OCI-LY7 (cell line): Measurements from ENCODE around the gene C5orf52. TPM values are rescaled to one million over a fixed set of nuclear protein-coding genes. Genes with fewer than 3 reads are reported as not detected.

Experiments used
- BruUV-seq: library from RNA; stranded (reverse); fragments of 400-500 nt; replicated peaks from 2 replicates; lab custom pipeline; 2021; lab: Mats Ljungman, UMichigan
- CTCF ChIA-PET: fragments of 300-600 bp; sonication (Branson Sonifier 250); formaldehyde crosslinking; loops from one replicate; lab custom pipeline; 2022; ENCODE audit warnings: antibody characterized with exemption; ENCODE audit not compliant: unreplicated experiment; lab: Charles Lee
- POLR2A ChIA-PET: fragments of 300-600 bp; sonication (Branson Sonifier 250); formaldehyde crosslinking; loops from one replicate; lab custom pipeline; 2022; ENCODE audit warnings: antibody characterized with exemption; lab: Charles Lee
- DNase-seq: peaks from one replicate; pipeline ENCODE4 v3.0.0-alpha.2; 2015; ENCODE audit warnings: low spot score
- H2AFZ ChIP-seq: fragments of 200-600 bp; sonication (generic), shearing (Covaris generic); 2 replicates; pipeline ENCODE4 v1.6.1; 2014; ENCODE audit warnings: mild to moderate bottlenecking, antibody characterized with exemption, low read length, moderate library complexity
- H3K27ac ChIP-seq: fragments of 200-600 bp; sonication (generic); 2 replicates; pipeline ENCODE4 v1.5.1; 2014; ENCODE audit warnings: mixed run types, low read depth, mild to moderate bottlenecking, moderate library complexity, low read length, inconsistent platforms; ENCODE audit not compliant: poor library complexity, severe bottlenecking
- H3K36me3 ChIP-seq: fragments of 200-600 bp; sonication (generic); 2 replicates; pipeline ENCODE4 v1.6.1; 2014; ENCODE audit warnings: mild to moderate bottlenecking, antibody characterized with exemption, low read length, moderate library complexity, mixed read lengths; ENCODE audit not compliant: insufficient read depth
- H3K4me1 ChIP-seq: fragments of 200-600 bp; sonication (generic); 2 replicates; pipeline ENCODE4 v1.5.1; 2014; ENCODE audit warnings: mild to moderate bottlenecking, low read length; ENCODE audit not compliant: insufficient read depth, poor library complexity, severe bottlenecking
- H3K4me2 ChIP-seq: fragments of 200-600 bp; sonication (generic); 2 replicates; pipeline ENCODE4 v1.6.1; 2014; ENCODE audit warnings: mild to moderate bottlenecking, low read length
- H3K4me3 ChIP-seq: fragments of 200-600 bp; sonication (generic); 2 replicates; pipeline ENCODE4 v1.5.1; 2014; ENCODE audit warnings: mild to moderate bottlenecking, low read depth, low read length; ENCODE audit not compliant: poor library complexity, severe bottlenecking
- H3K79me2 ChIP-seq: fragments of 200-600 bp; sonication (generic); 2 replicates; pipeline ENCODE4 v1.6.1; 2016; ENCODE audit warnings: low read depth, mild to moderate bottlenecking, low read length, moderate library complexity, mixed read lengths; ENCODE audit not compliant: insufficient read depth
- H3K9me2 ChIP-seq: fragments of 200-600 bp; sonication (generic); 2 replicates; pipeline ENCODE4 v1.6.1; 2016; ENCODE audit warnings: mild to moderate bottlenecking, low read length, mixed read lengths; ENCODE audit not compliant: insufficient read depth
- H3K9me3 ChIP-seq: fragments of 200-600 bp; sonication (generic); 2 replicates; pipeline ENCODE4 v1.6.1; 2014; ENCODE audit warnings: mild to moderate bottlenecking, mixed run types, low read length, mixed read lengths
- H4K20me1 ChIP-seq: fragments of 200-600 bp; sonication (generic); 2 replicates; pipeline ENCODE4 v1.6.1; 2014; ENCODE audit warnings: mild to moderate bottlenecking, antibody characterized with exemption, low read length, moderate library complexity, mixed read lengths; ENCODE audit not compliant: insufficient read depth
- CTCF ChIP-seq: fragments of 200-600 bp; sonication (generic); conservative IDR thresholded peaks from 2 replicates; pipeline ENCODE4 v1.5.1; 2014; ENCODE audit warnings: mild to moderate bottlenecking, antibody characterized with exemption, low read length, moderate library complexity, mixed read lengths
- EZH2phosphoT487 ChIP-seq: fragments of 200-600 bp; sonication (generic); IDR thresholded peaks from 2 replicates; pipeline ENCODE4 v1.6.1; 2018; ENCODE audit warnings: low read depth, borderline replicate concordance, mild to moderate bottlenecking, mixed run types, antibody characterized with exemption, low read length, moderate library complexity, mixed read lengths
- intact Hi-C: fragments of 100-400 bp; cut with micrococcal nuclease; formaldehyde crosslinking; loops from one replicate; pipeline ENCODE4 v1.10.0; 2022; ENCODE audit not compliant: unreplicated experiment
- total RNA-seq, 2 experiments: library from RNA; depleted of rRNA in 1 of 2; stranded (reverse); fragments of >200 nt in 1 of 2; shearing (Covaris generic) in 1 of 2; gene quantifications; 2 replicates each; pipeline ENCODE4 v1.2.3, GENCODE V29; 2014 to 2022

C5orf52 gene
- total RNA-seq, 2 experiments from 2014 or later, result not detected

GRCh38 chr5:157668356-157668755 is 3.0 kb upstream of the C5orf52 start:
- Histone ChIP-seq H3K9me2 (no peaks in the 10 kb centered on the region), H3K27ac (no peak overlapping the region), H3K9me3 (no peaks in the 10 kb centered on the region), H3K4me3 (no peak overlapping the region), H3K4me2 (no peak overlapping the region), H2AFZ (no peak overlapping the region), H3K36me3 (no peaks in the 10 kb centered on the region), H3K4me1 (peaks cover 9% of the 10 kb centered on the region), H3K79me2 (no peaks in the 10 kb centered on the region), H4K20me1 (no peaks in the 10 kb centered on the region)
- POLR2A ChIA-PET, result interaction anchor here (1.0 kb wide), 1 partner anchor 75 kb away, joined by 3 read pairs; no protein-coding TSS in a partner anchor
- DNase-seq, result no peak
- CTCF ChIA-PET, result interaction anchor here (1.7 kb wide), 1 partner anchor 75 kb away, joined by 4 read pairs; the partner anchor contains the start of gene LSM11
- intact Hi-C loops, result no loop called here
- TF ChIP-seq CTCF, result no peak
- TF ChIP-seq EZH2phosphoT487, result no peak
- no TSS peak for BruUV-seq

DNA sequence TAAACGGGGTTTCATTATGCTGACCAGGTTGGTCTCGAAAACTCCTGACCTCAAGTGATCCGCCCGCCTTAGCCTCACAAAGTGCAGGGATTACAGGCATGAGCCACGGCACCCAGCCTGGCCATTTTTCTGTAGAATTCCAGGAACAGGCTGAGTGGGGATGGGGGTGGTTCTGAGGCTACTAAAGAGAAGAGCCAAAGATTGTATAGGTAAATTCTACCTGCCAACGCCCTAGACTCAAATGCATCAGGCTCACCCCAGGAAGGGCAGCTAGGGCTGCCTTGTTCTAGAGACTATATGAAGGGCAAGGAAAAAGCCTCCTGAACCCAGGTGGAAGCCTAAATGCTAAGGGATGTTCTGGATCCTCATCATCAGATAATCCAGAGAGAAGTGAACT is 1.6 kb upstream of the C5orf52 start:
- no peaks in the 10 kb centered on the region for H3K36me3 ChIP-seq
- no peak overlapping the region for H3K4me2 ChIP-seq
- intact Hi-C loops, result loop anchor here (1.0 kb wide), 1 partner anchor 74 kb away; the partner anchor contains the start of gene LSM11
- no peaks in the 10 kb centered on the region for H3K79me2 ChIP-seq
- no peaks in the 10 kb centered on the region for H4K20me1 ChIP-seq
- no TSS peak for BruUV-seq
- CTCF ChIA-PET, result no interaction called here
- H3K27ac ChIP-seq, result no peak overlapping the region
- no peak overlapping the region for H3K4me3 ChIP-seq
- no peak for TF ChIP-seq CTCF
- no peak for TF ChIP-seq EZH2phosphoT487
- POLR2A ChIA-PET, result interaction anchor here (1.0 kb wide), 1 partner anchor 8 kb away, joined by 4 read pairs; no protein-coding TSS in a partner anchor
- H2AFZ ChIP-seq, result no peak overlapping the region
- no peak for DNase-seq
- peaks cover 9% of the 10 kb centered on the region for H3K4me1 ChIP-seq
- H3K9me2 ChIP-seq, result no peaks in the 10 kb centered on the region
- no peaks in the 10 kb centered on the region for H3K9me3 ChIP-seq

DNA sequence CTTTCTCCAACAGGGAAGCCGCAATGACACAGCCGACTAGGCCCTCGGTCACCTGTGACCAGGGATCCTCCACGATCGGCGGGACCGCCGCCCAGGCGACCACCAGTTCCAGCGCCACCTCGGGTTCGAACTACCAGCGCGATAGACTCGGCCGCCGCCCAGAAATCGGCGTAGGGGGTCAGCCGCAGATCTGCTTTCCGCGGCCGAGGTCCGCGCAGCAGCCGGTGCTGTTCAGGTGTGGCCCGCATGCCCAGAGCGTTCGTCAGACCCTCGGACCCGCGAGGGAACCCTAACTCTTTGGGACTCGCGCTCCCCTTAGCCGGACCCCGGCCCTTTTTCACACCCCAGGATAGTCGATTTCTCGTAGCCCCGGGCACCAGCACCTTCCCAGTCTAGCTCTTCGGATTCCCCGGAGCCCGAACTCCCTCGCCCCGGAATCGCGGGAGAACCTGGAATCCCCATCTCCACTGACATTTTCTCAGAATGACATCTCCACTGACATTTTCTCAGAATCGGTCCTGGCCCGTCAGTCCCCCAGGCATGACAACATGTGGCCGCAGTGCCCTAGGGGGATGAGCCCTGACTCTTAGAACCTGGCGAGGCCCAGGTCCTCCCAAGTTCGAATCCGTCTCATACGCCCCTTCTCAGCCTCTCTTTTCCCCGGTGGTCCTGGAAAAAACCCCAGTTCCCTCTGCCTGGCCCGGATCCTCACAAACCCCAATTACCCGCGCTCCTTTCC is 428 bp downstream of the C5orf52 start:
- Histone ChIP-seq H3K4me3 (no peak overlapping the region), H3K9me2 (no peaks in the 10 kb centered on the region), H3K79me2 (no peaks in the 10 kb centered on the region), H3K9me3 (no peaks in the 10 kb centered on the region), H3K4me2 (no peak overlapping the region), H3K36me3 (no peaks in the 10 kb centered on the region), H2AFZ (no peak overlapping the region), H3K4me1 (peaks cover 9% of the 10 kb centered on the region), H4K20me1 (no peaks in the 10 kb centered on the region), H3K27ac (no peak overlapping the region)
- intact Hi-C loops, result no loop called here
- POLR2A ChIA-PET, result no interaction called here
- TF ChIP-seq CTCF (no peak), EZH2phosphoT487 (no peak)
- CTCF ChIA-PET, result no interaction called here
- BruUV-seq, result no TSS peak
- no peak for DNase-seq
